Liver (tissue), 9 donors: ENCODE results near the gene PPIE. TPM values are rescaled to one million over a fixed set of nuclear protein-coding genes. Genes with fewer than 3 reads are reported as not detected.
"Not testable (repeated sequence)": the region's sequence is repeated elsewhere in the genome, so short reads cannot be mapped to it uniquely, and the experiment has no call there.

Source experiments
- DNase-seq: peaks from one replicate; pipeline ENCODE4 v3.0.0-alpha.2; 2017; ENCODE audit warnings: low spot score
- H3K27ac ChIP-seq, 2 donors: one replicate each; pipeline ENCODE4 v1.7.0; 2013; ENCODE audit warnings: inconsistent platforms in 2 of 2, low read length in 2 of 2, control low read depth in 1 of 2, low read depth in 1 of 2, mild to moderate bottlenecking in 1 of 2
- H3K27me3 ChIP-seq, 4 donors: one replicate each; pipeline versions ENCODE4 v1.6.1 to v1.7.0; 2013; ENCODE audit warnings: low read length in 3 of 4, inconsistent platforms in 1 of 4, mild to moderate bottlenecking in 1 of 4, moderate library complexity in 1 of 4; ENCODE audit not compliant: control insufficient read depth in 4 of 4, insufficient read depth in 4 of 4
- H3K36me3 ChIP-seq, 4 donors: one replicate each; pipeline versions ENCODE4 v1.6.1 to v1.7.0; 2013; ENCODE audit warnings: low read length in 3 of 4, mild to moderate bottlenecking in 3 of 4, low read depth in 1 of 4, moderate library complexity in 1 of 4; ENCODE audit not compliant: control insufficient read depth in 4 of 4, insufficient read depth in 3 of 4
- H3K4me1 ChIP-seq, 4 donors: one replicate each; pipeline versions ENCODE4 v1.6.1 to v1.7.0; 2013; ENCODE audit warnings: low read length in 3 of 4, mild to moderate bottlenecking in 3 of 4, moderate library complexity in 1 of 4; ENCODE audit not compliant: control insufficient read depth in 4 of 4, insufficient read depth in 4 of 4
- H3K4me3 ChIP-seq, 3 donors: one replicate each; pipeline versions ENCODE4 v1.6.1 to v1.7.0; 2013; ENCODE audit warnings: low read length in 3 of 3, control low read depth in 1 of 3, low read depth in 1 of 3, mild to moderate bottlenecking in 1 of 3
- H3K9ac ChIP-seq, 2 donors: one replicate each; pipeline ENCODE4 v1.7.0; 2013; ENCODE audit warnings: low read length in 2 of 2, mild to moderate bottlenecking in 2 of 2, moderate library complexity in 2 of 2, control low read depth in 1 of 2, low read depth in 1 of 2
- H3K9me3 ChIP-seq, 4 donors: one replicate each; pipeline versions ENCODE4 v1.6.1 to v1.7.0; 2013; ENCODE audit warnings: low read length in 3 of 4; ENCODE audit not compliant: control insufficient read depth in 4 of 4
- FOXA1 ChIP-seq: IDR thresholded peaks from 2 replicates; pipeline ENCODE4 v1.6.1; 2016; ENCODE audit warnings: antibody characterized with exemption
- FOXA2 ChIP-seq: IDR thresholded peaks from 2 replicates; pipeline ENCODE4 v1.6.1; 2016; ENCODE audit warnings: antibody characterized with exemption
- HNF4A ChIP-seq, 2 donors: conservative IDR thresholded peaks; 2 replicates each; pipeline ENCODE4 v1.6.1; 2016; ENCODE audit warnings: antibody characterized with exemption in 2 of 2, mild to moderate bottlenecking in 2 of 2
- HNF4G ChIP-seq: IDR thresholded peaks from 2 replicates; pipeline ENCODE4 v1.6.1; 2016; ENCODE audit warnings: antibody characterized with exemption
- JUND ChIP-seq, 2 donors: IDR thresholded peaks; 2 replicates each; pipeline ENCODE4 v1.6.1; 2016; ENCODE audit warnings: antibody characterized with exemption in 2 of 2
- NR2F2 ChIP-seq: IDR thresholded peaks from 2 replicates; pipeline ENCODE4 v1.6.1; 2016; ENCODE audit warnings: antibody characterized with exemption
- RAD21 ChIP-seq, 2 donors: IDR thresholded peaks; 2 replicates each; pipeline ENCODE4 v1.6.1; 2016; ENCODE audit warnings: antibody characterized with exemption in 2 of 2, mild to moderate bottlenecking in 2 of 2
- RXRA ChIP-seq, 2 donors: IDR thresholded peaks; 2 replicates each; pipeline ENCODE4 v1.6.1; 2017 to 2018; ENCODE audit warnings: antibody characterized with exemption in 2 of 2, mild to moderate bottlenecking in 1 of 2
- SP1 ChIP-seq: IDR thresholded peaks from 2 replicates; pipeline ENCODE4 v1.6.1; 2018; ENCODE audit warnings: antibody characterized with exemption, mild to moderate bottlenecking
- YY1 ChIP-seq: IDR thresholded peaks from 2 replicates; pipeline ENCODE4 v1.6.1; 2016; ENCODE audit warnings: antibody characterized with exemption, mild to moderate bottlenecking
- WGBS: extraction: QIAGEN DNeasy Blood & Tissue Kit; methylation state at CpG from one replicate; pipeline ENCODE4 v1.1.7; 2013; 5-methylcytosine and 5-hydroxymethylcytosine counted together
- polyA plus RNA-seq, 2 donors: library from polyadenylated mRNA; stranded (reverse) in 1 of 2; unstranded in 1 of 2; fragments of 200-250 nt in 1 of 2; fragments of >200 nt in 1 of 2; fragmentation: Nextera tagmentation in 1 of 2; extraction: Ambion mirVana in 1 of 2; gene quantifications; one replicate each; pipeline versions ENCODE4 v1.2.1 to v1.2.3, GENCODE V29; 2013 to 2015
- total RNA-seq, 2 donors: library from RNA; depleted of rRNA; stranded (reverse); fragments of >200 nt; gene quantifications; one replicate each; pipeline ENCODE4 v1.2.3, GENCODE V29; 2014
- TF ChIP-seq, protein P1 (sequence below): IDR thresholded peaks from 2 replicates; pipeline ENCODE4 v1.6.1; 2016; ENCODE audit warnings: antibody characterized with exemption
- TF ChIP-seq, protein P2 (sequence below): IDR thresholded peaks from 2 replicates; pipeline ENCODE4 v1.6.1; 2016; ENCODE audit warnings: antibody characterized with exemption
- TF ChIP-seq, protein P3 (sequence below): fragments of 150-350 bp; IDR thresholded peaks from 2 replicates; pipeline ENCODE4 v1.5.1; 2017; ENCODE audit warnings: improper control_type of control experiment, low read depth, low read length; ENCODE audit not compliant: missing input control
- TF ChIP-seq, protein P4 (sequence below): IDR thresholded peaks from 2 replicates; pipeline ENCODE4 v1.6.1; 2016; ENCODE audit warnings: antibody characterized with exemption, mild to moderate bottlenecking
- donor health status: healthy.
- donor health status: healthy.
- donor health status: healthy.
- donor health status: healthy.
- donor health status: healthy.

Gene PPIE
- total and polyA plus RNA-seq, 4 donors: 15.5 to 23.6 (median 19.2) TPM

DNA sequence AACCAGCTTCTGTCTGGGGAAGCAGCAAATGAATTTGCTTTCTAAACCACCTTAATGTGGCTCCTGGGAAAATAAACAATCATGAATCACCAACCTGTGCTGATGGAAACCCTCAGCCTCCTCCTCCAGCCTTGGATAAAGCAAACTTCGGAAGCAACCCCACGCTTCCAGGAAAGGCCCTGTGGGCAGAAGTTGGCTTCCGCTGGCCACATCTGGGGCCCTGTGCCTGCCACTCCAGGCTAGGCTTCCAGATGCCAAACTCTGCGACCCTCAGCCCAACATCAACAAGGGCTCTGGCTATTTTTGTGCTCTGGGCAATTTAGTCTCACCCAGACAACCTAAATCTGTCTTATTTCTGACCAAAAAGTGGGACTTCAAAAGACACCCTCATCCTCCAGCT is 38.6 kb downstream of the PPIE start:
- H3K9me3 ChIP-seq: no peaks in the 10 kb centered on the region
- no peak for TF ChIP-seq SP1
- no peak for TF ChIP-seq JUND (IDR thresholded peaks at IDR 0.05)
- TF ChIP-seq HNF4A (conservative IDR thresholded peaks at IDR 0.05): no peak
- TF ChIP-seq, protein P1, sequence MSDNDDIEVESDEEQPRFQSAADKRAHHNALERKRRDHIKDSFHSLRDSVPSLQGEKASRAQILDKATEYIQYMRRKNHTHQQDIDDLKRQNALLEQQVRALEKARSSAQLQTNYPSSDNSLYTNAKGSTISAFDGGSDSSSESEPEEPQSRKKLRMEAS: no peak
- no peak for TF ChIP-seq FOXA2
- TF ChIP-seq RAD21 (IDR thresholded peaks at IDR 0.05): no peak
- no peak for TF ChIP-seq FOXA1
- no peak overlapping the region for H3K4me3 ChIP-seq
- H3K27ac ChIP-seq: no peak overlapping the region
- DNase-seq: no peak
- H3K27me3 ChIP-seq: no peaks in the 10 kb centered on the region
- no peak overlapping the region for H3K9ac ChIP-seq
- H3K4me1 ChIP-seq: no peaks in the 10 kb centered on the region
- no peaks in the 10 kb centered on the region for H3K36me3 ChIP-seq
- 93% methylated on average over 4 of the region's 4 CpGs for WGBS

DNA sequence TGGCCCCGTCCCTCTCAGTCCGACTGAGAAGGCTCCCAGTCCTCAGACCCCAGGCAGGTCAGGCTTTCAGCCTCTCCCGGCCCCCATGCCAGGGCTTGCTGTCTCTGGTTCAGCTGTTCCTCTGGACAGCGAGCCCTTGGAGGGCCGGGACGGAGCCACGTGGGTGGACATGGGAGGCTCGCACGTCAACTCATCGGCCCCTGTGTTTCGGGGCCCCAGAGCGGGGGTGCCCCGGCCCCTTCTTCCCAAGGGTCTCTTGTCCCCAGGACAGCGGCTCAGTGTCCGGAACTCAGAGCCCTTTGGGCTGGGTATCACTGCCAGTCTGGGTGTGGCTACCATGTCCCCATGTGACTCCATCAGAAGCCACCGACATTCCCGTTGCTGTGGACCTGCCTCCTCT is 39.2 kb downstream of the PPIE start:
- H3K9ac ChIP-seq, H3K36me3 ChIP-seq, DNase-seq, H3K4me3 ChIP-seq, H3K27me3 ChIP-seq, H3K27ac ChIP-seq, H3K9me3 ChIP-seq, H3K4me1 ChIP-seq: not testable (repeated sequence)
- 91% methylated on average over 17 of the region's 17 CpGs for WGBS

DNA sequence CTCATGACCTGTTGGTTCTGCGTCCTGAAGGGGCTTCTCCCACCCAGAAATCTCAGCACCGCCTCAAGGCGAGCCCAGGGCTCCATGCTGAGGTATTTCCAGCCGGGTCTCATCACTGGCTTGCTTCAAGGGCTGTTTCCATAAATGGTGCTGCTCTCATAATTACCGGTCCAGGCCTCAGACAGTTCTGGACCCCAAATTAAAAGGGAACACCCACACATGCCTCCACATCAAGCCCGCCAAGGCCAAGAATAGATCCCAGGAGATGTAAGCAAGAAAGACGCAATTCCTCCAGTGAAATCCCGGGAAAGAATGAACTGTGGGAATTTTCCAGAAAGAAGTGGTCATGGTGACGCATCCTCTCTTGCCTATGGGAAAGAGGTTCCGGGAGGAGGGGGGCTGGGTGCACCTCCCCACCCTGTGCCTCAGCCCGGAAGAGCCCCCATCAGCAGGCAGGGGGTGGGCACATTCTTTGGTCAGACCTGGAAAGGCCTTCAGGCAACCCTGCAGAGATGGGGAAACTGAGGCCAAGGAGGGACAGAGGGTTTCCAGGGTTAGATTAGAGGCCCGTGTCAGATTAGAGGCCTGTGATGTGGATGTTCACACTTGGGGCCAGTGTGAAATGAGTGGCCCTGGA is 39.9 kb downstream of the PPIE start:
- H3K4me3 ChIP-seq, DNase-seq, H3K4me1 ChIP-seq, H3K9me3 ChIP-seq, H3K27me3 ChIP-seq, H3K27ac ChIP-seq, H3K9ac ChIP-seq, H3K36me3 ChIP-seq: not testable (repeated sequence)
- 87% methylated on average over 12 of the region's 12 CpGs for WGBS

DNA sequence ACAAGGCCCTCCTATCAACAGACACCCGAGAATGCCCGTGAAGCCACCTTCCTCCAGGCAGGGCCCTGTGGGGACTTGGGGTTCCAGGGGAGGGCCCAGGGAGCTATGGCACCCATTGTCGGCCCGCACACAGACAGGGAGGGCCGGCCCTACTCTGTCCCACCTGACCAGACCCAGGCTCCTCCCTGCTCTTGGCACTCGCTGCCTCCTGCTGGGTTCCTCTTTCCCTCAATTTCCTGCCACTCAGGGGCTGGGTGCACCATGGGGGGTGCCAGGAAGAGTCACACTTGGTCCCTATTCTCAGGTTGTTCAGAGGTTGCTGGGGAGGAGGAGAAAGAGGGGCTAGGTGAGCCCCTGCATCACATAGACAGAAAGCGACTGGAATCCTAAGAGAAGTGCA is 40.5 kb downstream of the PPIE start:
- WGBS: 87% methylated on average over 6 of the region's 7 CpGs
- TF ChIP-seq, protein P2, sequence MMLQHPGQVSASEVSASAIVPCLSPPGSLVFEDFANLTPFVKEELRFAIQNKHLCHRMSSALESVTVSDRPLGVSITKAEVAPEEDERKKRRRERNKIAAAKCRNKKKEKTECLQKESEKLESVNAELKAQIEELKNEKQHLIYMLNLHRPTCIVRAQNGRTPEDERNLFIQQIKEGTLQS: no peak
- no peak for TF ChIP-seq YY1
- Histone ChIP-seq H3K27ac (no peak overlapping the region), H3K36me3 (no peaks in the 10 kb centered on the region), H3K9ac (no peak overlapping the region), H3K4me1 (no peaks in the 10 kb centered on the region), H3K27me3 (no peaks in the 10 kb centered on the region), H3K4me3 (no peak overlapping the region), H3K9me3 (no peaks in the 10 kb centered on the region)
- DNase-seq: no peak

DNA sequence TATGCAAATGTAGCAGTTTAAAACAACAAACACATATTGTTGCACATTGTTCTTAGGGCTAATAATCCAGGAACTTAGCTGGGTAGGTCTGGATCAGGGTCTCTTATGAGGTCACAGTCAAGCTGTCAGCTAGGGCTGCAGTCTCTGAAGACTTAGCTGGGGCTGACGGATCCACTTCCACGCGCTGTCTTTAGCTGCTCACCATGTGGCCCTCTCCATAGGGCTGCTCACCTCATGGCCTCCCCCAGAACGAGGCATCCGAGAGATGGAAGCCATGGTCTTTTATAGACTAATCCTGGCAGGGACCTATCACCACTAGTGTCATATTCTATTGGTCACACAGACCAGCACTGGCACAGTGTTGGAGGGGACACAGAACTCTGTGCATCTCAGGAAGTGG is 41.1 kb downstream of the PPIE start:
- H3K9ac ChIP-seq: no peak overlapping the region
- no peaks in the 10 kb centered on the region for H3K27me3 ChIP-seq
- H3K9me3 ChIP-seq: no peaks in the 10 kb centered on the region
- no peak for DNase-seq
- no peak overlapping the region for H3K4me3 ChIP-seq
- H3K27ac ChIP-seq: no peak overlapping the region
- H3K36me3 ChIP-seq: no peaks in the 10 kb centered on the region
- WGBS: 87% methylated on average over 5 of the region's 5 CpGs
- H3K4me1 ChIP-seq: no peaks in the 10 kb centered on the region
- TF ChIP-seq, protein P2: no peak
- TF ChIP-seq JUND (IDR thresholded peaks at IDR 0.05): no peak
- no peak for TF ChIP-seq HNF4G
- TF ChIP-seq SP1: no peak
- no peak for TF ChIP-seq NR2F2
- TF ChIP-seq, protein P3, sequence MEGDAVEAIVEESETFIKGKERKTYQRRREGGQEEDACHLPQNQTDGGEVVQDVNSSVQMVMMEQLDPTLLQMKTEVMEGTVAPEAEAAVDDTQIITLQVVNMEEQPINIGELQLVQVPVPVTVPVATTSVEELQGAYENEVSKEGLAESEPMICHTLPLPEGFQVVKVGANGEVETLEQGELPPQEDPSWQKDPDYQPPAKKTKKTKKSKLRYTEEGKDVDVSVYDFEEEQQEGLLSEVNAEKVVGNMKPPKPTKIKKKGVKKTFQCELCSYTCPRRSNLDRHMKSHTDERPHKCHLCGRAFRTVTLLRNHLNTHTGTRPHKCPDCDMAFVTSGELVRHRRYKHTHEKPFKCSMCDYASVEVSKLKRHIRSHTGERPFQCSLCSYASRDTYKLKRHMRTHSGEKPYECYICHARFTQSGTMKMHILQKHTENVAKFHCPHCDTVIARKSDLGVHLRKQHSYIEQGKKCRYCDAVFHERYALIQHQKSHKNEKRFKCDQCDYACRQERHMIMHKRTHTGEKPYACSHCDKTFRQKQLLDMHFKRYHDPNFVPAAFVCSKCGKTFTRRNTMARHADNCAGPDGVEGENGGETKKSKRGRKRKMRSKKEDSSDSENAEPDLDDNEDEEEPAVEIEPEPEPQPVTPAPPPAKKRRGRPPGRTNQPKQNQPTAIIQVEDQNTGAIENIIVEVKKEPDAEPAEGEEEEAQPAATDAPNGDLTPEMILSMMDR: no peak
- TF ChIP-seq, protein P4, sequence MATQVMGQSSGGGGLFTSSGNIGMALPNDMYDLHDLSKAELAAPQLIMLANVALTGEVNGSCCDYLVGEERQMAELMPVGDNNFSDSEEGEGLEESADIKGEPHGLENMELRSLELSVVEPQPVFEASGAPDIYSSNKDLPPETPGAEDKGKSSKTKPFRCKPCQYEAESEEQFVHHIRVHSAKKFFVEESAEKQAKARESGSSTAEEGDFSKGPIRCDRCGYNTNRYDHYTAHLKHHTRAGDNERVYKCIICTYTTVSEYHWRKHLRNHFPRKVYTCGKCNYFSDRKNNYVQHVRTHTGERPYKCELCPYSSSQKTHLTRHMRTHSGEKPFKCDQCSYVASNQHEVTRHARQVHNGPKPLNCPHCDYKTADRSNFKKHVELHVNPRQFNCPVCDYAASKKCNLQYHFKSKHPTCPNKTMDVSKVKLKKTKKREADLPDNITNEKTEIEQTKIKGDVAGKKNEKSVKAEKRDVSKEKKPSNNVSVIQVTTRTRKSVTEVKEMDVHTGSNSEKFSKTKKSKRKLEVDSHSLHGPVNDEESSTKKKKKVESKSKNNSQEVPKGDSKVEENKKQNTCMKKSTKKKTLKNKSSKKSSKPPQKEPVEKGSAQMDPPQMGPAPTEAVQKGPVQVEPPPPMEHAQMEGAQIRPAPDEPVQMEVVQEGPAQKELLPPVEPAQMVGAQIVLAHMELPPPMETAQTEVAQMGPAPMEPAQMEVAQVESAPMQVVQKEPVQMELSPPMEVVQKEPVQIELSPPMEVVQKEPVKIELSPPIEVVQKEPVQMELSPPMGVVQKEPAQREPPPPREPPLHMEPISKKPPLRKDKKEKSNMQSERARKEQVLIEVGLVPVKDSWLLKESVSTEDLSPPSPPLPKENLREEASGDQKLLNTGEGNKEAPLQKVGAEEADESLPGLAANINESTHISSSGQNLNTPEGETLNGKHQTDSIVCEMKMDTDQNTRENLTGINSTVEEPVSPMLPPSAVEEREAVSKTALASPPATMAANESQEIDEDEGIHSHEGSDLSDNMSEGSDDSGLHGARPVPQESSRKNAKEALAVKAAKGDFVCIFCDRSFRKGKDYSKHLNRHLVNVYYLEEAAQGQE: no peak
- TF ChIP-seq RXRA (IDR thresholded peaks at IDR 0.05): no peak
